ENCODE results near the gene CALD1. TPM values are rescaled to one million over a fixed set of nuclear protein-coding genes. Genes with fewer than 3 reads are reported as not detected.
A peak's percentile ranks its signal among the peaks of the same experiment; 100 is the strongest.

The CALD1 gene
- total and polyA plus RNA-seq, 8 donors, result 137 to 248 (median 224) TPM

GRCh38 chr7:134941185-134941900 lies 161.9 kb downstream of the CALD1 start:
- no peak overlapping the region for H3K4me3 ChIP-seq
- no peak overlapping the region for H3K27ac ChIP-seq
- TF ChIP-seq CTCF (IDR thresholded peaks at IDR 0.05), result no peak
- intact Hi-C loops (cut with DNase I), result no loop called here
- H3K9me3 ChIP-seq, result no peaks in the 10 kb centered on the region
- no peaks in the 10 kb centered on the region for H3K36me3 ChIP-seq
- ATAC-seq (peak; percentile 46), DNase-seq (no peak)
- peaks cover 0 to 5% of the 10 kb centered on the region in 2 donors for H3K4me1 ChIP-seq
- H3K27me3 ChIP-seq, result no peaks in the 10 kb centered on the region

GRCh38 chr7:134941952-134942351 lies 162.5 kb downstream of the CALD1 start:
- Histone ChIP-seq H3K36me3 (no peaks in the 10 kb centered on the region), H3K9me3 (no peaks in the 10 kb centered on the region), H3K4me1 (peaks cover 0 to 5% of the 10 kb centered on the region in 2 donors), H3K27me3 (no peaks in the 10 kb centered on the region), H3K27ac (no peak overlapping the region), H3K4me3 (no peak overlapping the region)
- no peak for TF ChIP-seq CTCF (IDR thresholded peaks at IDR 0.05)
- peak; percentile 51 for ATAC-seq
- intact Hi-C loops (cut with DNase I), result no loop called here
- DNase-seq, result peak in 1 of 4 donors; percentile 30

GRCh38 chr7:134942690-134943466 lies 163.4 kb downstream of the CALD1 start:
- TF ChIP-seq CTCF (IDR thresholded peaks at IDR 0.05), result no peak
- H3K27ac ChIP-seq, result no peak overlapping the region
- intact Hi-C loops (cut with DNase I), result no loop called here
- ATAC-seq, result no peak
- no peak for DNase-seq
- peaks cover 0 to 5% of the 10 kb centered on the region in 2 donors for H3K4me1 ChIP-seq
- H3K27me3 ChIP-seq, result no peaks in the 10 kb centered on the region
- H3K4me3 ChIP-seq, result no peak overlapping the region
- no peaks in the 10 kb centered on the region for H3K9me3 ChIP-seq
- H3K36me3 ChIP-seq, result peaks cover 0 to 7% of the 10 kb centered on the region in 2 donors

GRCh38 chr7:134943785-134944400 lies 164.5 kb downstream of the CALD1 start:
- Histone ChIP-seq H3K36me3 (peaks cover 0 to 7% of the 10 kb centered on the region in 2 donors), H3K4me3 (no peak overlapping the region), H3K4me1 (peaks cover 0 to 5% of the 10 kb centered on the region in 2 donors), H3K9me3 (no peaks in the 10 kb centered on the region), H3K27ac (no peak overlapping the region), H3K27me3 (no peaks in the 10 kb centered on the region)
- intact Hi-C loops (cut with DNase I), result no loop called here
- peak in 1 of 2 donors; percentile 13 for TF ChIP-seq CTCF (IDR thresholded peaks at IDR 0.05)
- peak; percentile 49 for ATAC-seq
- peak in 2 of 4 donors; percentile 35 to 58 for DNase-seq

GRCh38 chr7:134945691-134946090 lies 166.3 kb downstream of the CALD1 start:
- H3K27me3 ChIP-seq, result no peaks in the 10 kb centered on the region
- no peak for TF ChIP-seq CTCF (IDR thresholded peaks at IDR 0.05)
- peaks cover 0 to 5% of the 10 kb centered on the region in 2 donors for H3K4me1 ChIP-seq
- no peak overlapping the region for H3K27ac ChIP-seq
- DNase-seq, result no peak
- no peak overlapping the region for H3K4me3 ChIP-seq
- H3K9me3 ChIP-seq, result no peaks in the 10 kb centered on the region
- H3K36me3 ChIP-seq, result peaks cover 0 to 8% of the 10 kb centered on the region in 2 donors
- ATAC-seq, result no peak
- intact Hi-C loops (cut with DNase I), result no loop called here

All from left lung (tissue), 10 donors.